ENCODE results near the gene MEF2C.

Gene MEF2C

GRCh38 chr5:88732862-88733261, 150.1 kb downstream of the MEF2C start:
- no peak for DNase-seq
- no peak for ATAC-seq (replicated peaks)
- Mint-ChIP-seq H3K27ac (peak overlapping the region in 1 of 2 donors; percentile 23), H3K27me3 (peaks cover 7 to 18% of the 10 kb centered on the region in 2 donors), H3K4me1 (ENCODE audit: low read depth in 2 of 2) (no peaks in the 10 kb centered on the region), H3K36me3 (ENCODE audit: insufficient read depth) (no peaks in the 10 kb centered on the region), H3K9me3 (no peaks in the 10 kb centered on the region), H3K4me3 (no peak overlapping the region)

GRCh38 chr5:88732181-88732633, 150.8 kb downstream of the MEF2C start:
- Mint-ChIP-seq H3K27ac (no peak overlapping the region), H3K9me3 (no peaks in the 10 kb centered on the region), H3K4me3 (no peak overlapping the region), H3K36me3 (ENCODE audit: insufficient read depth) (no peaks in the 10 kb centered on the region), H3K4me1 (ENCODE audit: low read depth in 2 of 2) (no peaks in the 10 kb centered on the region), H3K27me3 (peaks cover 1 to 11% of the 10 kb centered on the region in 2 donors)
- no peak for DNase-seq
- ATAC-seq (replicated peaks) = no peak

DNA sequence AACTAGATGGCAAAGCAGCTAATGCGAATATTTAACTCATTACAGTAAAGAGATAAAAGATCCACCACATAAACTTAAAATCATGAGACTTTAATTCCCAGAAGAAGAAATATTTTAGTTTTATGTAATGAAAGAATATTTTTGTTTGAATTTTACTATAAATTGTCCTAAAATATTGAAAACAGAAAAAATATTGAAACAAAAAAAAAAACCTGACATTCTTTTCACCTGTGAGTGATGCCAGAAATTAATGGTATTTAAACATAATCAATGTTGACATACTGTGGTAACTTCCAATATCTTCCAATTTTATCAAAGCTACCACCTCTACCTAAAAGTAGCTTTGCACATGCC, 153.2 kb downstream of the MEF2C start:
- no peak for ATAC-seq (replicated peaks)
- peaks cover 9 to 16% of the 10 kb centered on the region in 2 donors for H3K27me3 Mint-ChIP-seq
- no peak overlapping the region for H3K27ac Mint-ChIP-seq
- H3K4me3 Mint-ChIP-seq = no peak overlapping the region
- H3K9me3 Mint-ChIP-seq = no peaks in the 10 kb centered on the region
- H3K4me1 Mint-ChIP-seq (ENCODE audit: low read depth in 2 of 2) = no peaks in the 10 kb centered on the region
- no peak for DNase-seq
- no peaks in the 10 kb centered on the region for H3K36me3 Mint-ChIP-seq (ENCODE audit: insufficient read depth)

DNA sequence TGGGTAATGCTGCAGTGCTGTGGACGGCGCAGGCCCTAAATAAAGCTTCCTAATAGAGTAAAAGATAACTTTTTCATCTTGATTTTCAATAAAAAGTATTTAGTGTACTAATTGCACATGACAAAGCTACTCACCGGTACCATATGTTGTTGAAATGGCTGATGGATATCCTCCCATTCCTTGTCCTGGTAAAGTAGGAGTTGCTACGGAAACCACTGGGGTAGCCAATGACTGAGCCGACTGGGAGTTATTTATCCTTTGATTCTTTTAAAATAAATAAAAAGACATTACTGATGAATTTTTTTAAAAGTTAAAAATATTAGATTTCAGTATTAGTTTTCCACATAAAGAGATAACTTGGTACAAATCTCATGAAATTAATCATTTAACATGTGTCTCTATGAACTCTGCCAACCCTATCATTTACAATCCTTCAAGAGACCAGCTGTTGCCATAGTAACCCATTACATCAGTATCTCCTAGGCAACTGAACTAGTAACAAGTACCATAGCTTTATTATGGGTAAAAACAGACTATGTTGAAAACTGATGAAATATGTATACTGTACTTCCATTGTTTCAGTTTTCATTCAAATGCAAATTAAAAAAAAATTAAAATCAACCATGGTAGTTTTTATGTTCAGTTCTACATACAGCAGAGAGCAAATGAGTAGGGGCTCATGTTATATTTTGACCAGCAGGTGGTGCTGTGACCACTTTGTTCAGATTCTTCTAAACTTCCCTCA, 153.7 kb downstream of the MEF2C start:
- H3K4me1 Mint-ChIP-seq (ENCODE audit: low read depth in 2 of 2) = no peaks in the 10 kb centered on the region
- ATAC-seq (replicated peaks) (peak; percentile 77), DNase-seq (peak; percentile 26 to 39 (median 35))
- H3K9me3 Mint-ChIP-seq = no peaks in the 10 kb centered on the region
- no peak overlapping the region for H3K4me3 Mint-ChIP-seq
- H3K27me3 Mint-ChIP-seq = peaks cover 9 to 16% of the 10 kb centered on the region in 2 donors
- no peak overlapping the region for H3K27ac Mint-ChIP-seq
- no peaks in the 10 kb centered on the region for H3K36me3 Mint-ChIP-seq (ENCODE audit: insufficient read depth)

GRCh38 chr5:88727705-88728313, 155.2 kb downstream of the MEF2C start:
- H3K4me3 Mint-ChIP-seq = no peak overlapping the region
- H3K27ac Mint-ChIP-seq = no peak overlapping the region
- ATAC-seq (replicated peaks) (no peak), DNase-seq (no peak)
- H3K36me3 Mint-ChIP-seq (ENCODE audit: insufficient read depth) = no peaks in the 10 kb centered on the region
- H3K4me1 Mint-ChIP-seq (ENCODE audit: low read depth in 2 of 2) = no peaks in the 10 kb centered on the region
- H3K27me3 Mint-ChIP-seq = peaks cover 5 to 16% of the 10 kb centered on the region in 2 donors
- H3K9me3 Mint-ChIP-seq = no peaks in the 10 kb centered on the region

GRCh38 chr5:88725454-88725853, 157.5 kb downstream of the MEF2C start:
- Mint-ChIP-seq H3K36me3 (ENCODE audit: insufficient read depth) (no peaks in the 10 kb centered on the region), H3K4me3 (no peak overlapping the region), H3K9me3 (no peaks in the 10 kb centered on the region), H3K27ac (no peak overlapping the region), H3K27me3 (peaks cover 9 to 31% of the 10 kb centered on the region in 2 donors), H3K4me1 (ENCODE audit: low read depth in 2 of 2) (no peaks in the 10 kb centered on the region)
- DNase-seq = no peak
- no peak for ATAC-seq (replicated peaks)

- peaks cover 17 to 32% of the 10 kb centered on the region in 2 donors for H3K27me3 Mint-ChIP-seq
- H3K27ac Mint-ChIP-seq = no peak overlapping the region
- H3K4me1 Mint-ChIP-seq (ENCODE audit: low read depth in 2 of 2) = no peaks in the 10 kb centered on the region
- no peak overlapping the region for H3K4me3 Mint-ChIP-seq
- no peak for DNase-seq
- no peaks in the 10 kb centered on the region for H3K9me3 Mint-ChIP-seq
- no peak for ATAC-seq (replicated peaks)
- no peaks in the 10 kb centered on the region for H3K36me3 Mint-ChIP-seq (ENCODE audit: insufficient read depth)
These were observed 158.8 kb downstream of the MEF2C start for GRCh38 chr5:88724201-88724600.

DNA sequence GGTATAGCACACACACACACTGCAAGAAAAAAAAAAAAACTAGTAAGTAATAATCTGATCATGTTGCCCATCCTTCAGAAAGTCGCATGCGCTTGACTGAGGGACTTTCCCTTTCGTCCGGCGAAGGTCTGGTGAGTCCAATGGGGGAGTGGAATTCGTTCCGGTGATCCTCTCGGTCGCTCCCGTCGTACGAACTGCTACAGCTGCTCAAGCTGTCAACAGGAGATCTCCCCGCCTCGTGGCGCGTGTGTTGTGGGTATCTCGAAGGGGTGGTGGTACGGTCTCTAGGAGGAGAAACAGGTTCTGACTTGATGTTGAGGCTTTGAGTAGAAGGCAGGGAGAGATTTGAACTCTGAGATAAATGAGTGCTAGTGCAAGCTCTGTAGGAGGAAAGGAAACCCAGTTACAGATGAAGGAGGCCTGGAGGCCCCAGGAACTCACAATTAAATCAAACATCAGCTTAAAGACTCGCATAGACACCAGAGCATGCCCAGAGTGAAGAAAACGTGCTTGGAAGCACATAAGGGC, 160.4 kb downstream of the MEF2C start:
- H3K9me3 Mint-ChIP-seq = no peaks in the 10 kb centered on the region
- H3K27ac Mint-ChIP-seq = no peak overlapping the region
- peaks cover 27 to 44% of the 10 kb centered on the region in 2 donors for H3K27me3 Mint-ChIP-seq
- no peak for ATAC-seq (replicated peaks)
- no peaks in the 10 kb centered on the region for H3K4me1 Mint-ChIP-seq (ENCODE audit: low read depth in 2 of 2)
- H3K36me3 Mint-ChIP-seq (ENCODE audit: insufficient read depth) = no peaks in the 10 kb centered on the region
- DNase-seq = no peak
- no peak overlapping the region for H3K4me3 Mint-ChIP-seq

DNA sequence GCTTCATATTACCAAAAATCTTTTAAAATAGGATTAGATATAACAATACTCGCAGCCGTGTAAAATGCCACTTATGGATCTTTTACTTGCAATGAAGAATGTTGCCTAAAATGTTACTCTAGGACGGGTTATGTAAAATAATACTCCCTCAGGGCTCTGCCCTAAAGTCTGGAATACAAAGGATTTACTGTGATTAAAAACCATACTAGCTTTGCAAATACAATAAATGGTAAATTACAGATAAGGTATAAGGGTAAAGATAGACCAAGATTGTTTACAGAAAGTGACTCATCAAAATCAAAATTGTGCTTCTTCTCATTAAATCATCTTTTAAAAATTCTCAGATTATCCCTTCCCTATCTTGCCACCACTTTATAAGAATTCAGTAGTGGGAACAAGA, 163.6 kb downstream of the MEF2C start:
- Mint-ChIP-seq H3K4me3 (no peak overlapping the region), H3K27me3 (peaks cover 33 to 38% of the 10 kb centered on the region in 2 donors), H3K36me3 (ENCODE audit: insufficient read depth) (no peaks in the 10 kb centered on the region), H3K9me3 (no peaks in the 10 kb centered on the region), H3K27ac (no peak overlapping the region), H3K4me1 (ENCODE audit: low read depth in 2 of 2) (no peaks in the 10 kb centered on the region)
- DNase-seq = no peak
- ATAC-seq (replicated peaks) = no peak

- Mint-ChIP-seq H3K4me1 (ENCODE audit: low read depth in 2 of 2) (no peaks in the 10 kb centered on the region), H3K9me3 (no peaks in the 10 kb centered on the region), H3K27me3 (peaks cover 33 to 40% of the 10 kb centered on the region in 2 donors), H3K27ac (no peak overlapping the region), H3K4me3 (no peak overlapping the region), H3K36me3 (ENCODE audit: insufficient read depth) (no peaks in the 10 kb centered on the region)
- DNase-seq (no peak), ATAC-seq (replicated peaks) (no peak)
These were observed 164.2 kb downstream of the MEF2C start for GRCh38 chr5:88718736-88719135.

DNA sequence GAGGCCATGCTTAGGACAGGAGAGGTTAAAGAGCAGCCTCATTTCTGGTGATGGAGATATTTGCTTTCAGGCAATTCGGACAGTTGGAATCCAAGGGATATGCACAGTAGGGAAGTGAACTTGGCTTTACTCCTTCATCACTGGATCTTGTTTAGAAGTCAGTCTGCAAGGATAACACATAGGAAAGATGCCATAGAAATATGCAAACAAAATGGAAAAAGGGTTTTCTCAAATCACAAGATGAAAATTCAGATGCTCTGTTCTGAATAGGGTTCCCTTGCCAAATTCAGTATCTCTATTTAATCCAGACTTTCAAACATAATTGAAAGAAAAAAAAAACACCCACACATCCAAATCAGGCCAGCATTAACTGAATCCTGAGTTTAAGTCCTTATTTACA, 166.9 kb downstream of the MEF2C start:
- no peaks in the 10 kb centered on the region for H3K4me1 Mint-ChIP-seq (ENCODE audit: low read depth in 2 of 2)
- no peaks in the 10 kb centered on the region for H3K9me3 Mint-ChIP-seq
- no peak for ATAC-seq (replicated peaks)
- H3K36me3 Mint-ChIP-seq (ENCODE audit: insufficient read depth) = no peaks in the 10 kb centered on the region
- no peak overlapping the region for H3K4me3 Mint-ChIP-seq
- no peak overlapping the region for H3K27ac Mint-ChIP-seq
- DNase-seq = no peak
- H3K27me3 Mint-ChIP-seq = peaks cover 24 to 29% of the 10 kb centered on the region in 2 donors

DNA sequence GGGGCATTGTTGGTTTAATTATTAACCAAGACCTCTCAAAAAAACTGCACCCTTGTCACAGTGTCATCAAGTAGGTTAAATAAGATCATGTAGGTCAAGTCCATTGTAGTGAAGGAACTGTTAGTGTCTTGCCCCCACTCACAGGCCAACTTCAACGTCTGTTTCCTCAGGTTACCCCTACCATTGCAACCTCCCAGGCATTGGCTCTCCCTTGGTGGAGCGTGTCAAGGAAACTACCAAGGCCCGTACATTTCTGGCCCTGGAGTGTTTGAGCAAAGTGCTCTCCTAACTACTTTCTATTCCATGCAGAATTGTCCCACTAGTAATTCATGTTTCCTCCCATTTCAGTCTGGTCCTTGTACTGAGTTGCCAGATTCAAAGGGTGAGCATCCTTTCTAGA, 167.5 kb downstream of the MEF2C start:
- H3K27ac Mint-ChIP-seq = no peak overlapping the region
- peaks cover 24% of the 10 kb centered on the region in 2 donors for H3K27me3 Mint-ChIP-seq

DNA sequence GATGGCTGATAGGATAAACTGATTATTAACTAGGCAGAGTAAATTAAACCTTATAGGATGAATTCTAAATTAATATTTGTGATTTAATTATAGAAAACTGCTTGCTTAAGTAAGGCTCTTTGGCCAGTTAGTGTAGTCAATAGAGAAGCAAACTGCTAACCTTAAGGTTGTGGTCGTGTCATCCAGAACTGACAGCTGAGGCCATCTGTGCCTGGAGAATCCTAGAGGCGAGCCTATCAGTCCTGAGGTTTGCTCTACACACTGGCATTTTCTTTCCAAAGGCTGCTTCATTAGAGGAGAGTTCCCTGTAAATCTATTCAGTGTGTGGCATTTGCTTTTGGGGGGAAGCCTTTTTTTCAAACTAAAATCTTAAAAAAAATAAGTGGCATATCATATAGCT, 169.2 kb downstream of the MEF2C start:
- Mint-ChIP-seq H3K36me3 (ENCODE audit: insufficient read depth) (no peaks in the 10 kb centered on the region), H3K9me3 (no peaks in the 10 kb centered on the region), H3K4me1 (ENCODE audit: low read depth in 2 of 2) (no peaks in the 10 kb centered on the region), H3K27me3 (peaks cover 19 to 20% of the 10 kb centered on the region in 2 donors), H3K4me3 (no peak overlapping the region), H3K27ac (no peak overlapping the region)
- DNase-seq (no peak), ATAC-seq (replicated peaks) (no peak)

More for the DNA sequence above, 167.5 kb downstream of the MEF2C start:
- no peaks in the 10 kb centered on the region for H3K4me1 Mint-ChIP-seq (ENCODE audit: low read depth in 2 of 2)
- no peaks in the 10 kb centered on the region for H3K9me3 Mint-ChIP-seq
- ATAC-seq (replicated peaks) (no peak), DNase-seq (no peak)
- H3K36me3 Mint-ChIP-seq (ENCODE audit: insufficient read depth) = no peaks in the 10 kb centered on the region
- no peak overlapping the region for H3K4me3 Mint-ChIP-seq

Data from effector memory CD8-positive, alpha-beta T cell (primary cell).